ENCODE results near the gene ZNF24.

GRCh38 chr18:35352283-35352682 is 8.1 kb upstream of the ZNF24 start:
- TF ChIP-seq CTCF (IDR thresholded peaks at IDR 0.05) (no peak), ZFX (IDR thresholded peaks at IDR 0.05; ENCODE audit: borderline replicate concordance) (no peak)
